SK-N-SH (cell line): ENCODE measurements around the gene PDE11A.

Experiments used
- EP300 ChIP-seq, 2 experiments: IDR thresholded peaks; 2 replicates each; pipeline versions ENCODE4 v1.4.0 to v1.6.1; 2012; ENCODE audit warnings: borderline replicate concordance in 1 of 2, low read depth in 1 of 2, low read length in 1 of 2
- TF ChIP-seq, protein P1 (sequence below): fragments of 200-600 bp; sonication (generic); IDR thresholded peaks from 2 replicates; pipeline ENCODE4 v1.6.1; 2017; ENCODE audit warnings: antibody characterized with exemption, mild to moderate bottlenecking, moderate library complexity

- TF ChIP-seq EP300 (IDR thresholded peaks at IDR 0.05; ENCODE audit: borderline replicate concordance in 1 of 2, low read depth in 1 of 2, low read length in 1 of 2): no peak
- TF ChIP-seq, protein P1, sequence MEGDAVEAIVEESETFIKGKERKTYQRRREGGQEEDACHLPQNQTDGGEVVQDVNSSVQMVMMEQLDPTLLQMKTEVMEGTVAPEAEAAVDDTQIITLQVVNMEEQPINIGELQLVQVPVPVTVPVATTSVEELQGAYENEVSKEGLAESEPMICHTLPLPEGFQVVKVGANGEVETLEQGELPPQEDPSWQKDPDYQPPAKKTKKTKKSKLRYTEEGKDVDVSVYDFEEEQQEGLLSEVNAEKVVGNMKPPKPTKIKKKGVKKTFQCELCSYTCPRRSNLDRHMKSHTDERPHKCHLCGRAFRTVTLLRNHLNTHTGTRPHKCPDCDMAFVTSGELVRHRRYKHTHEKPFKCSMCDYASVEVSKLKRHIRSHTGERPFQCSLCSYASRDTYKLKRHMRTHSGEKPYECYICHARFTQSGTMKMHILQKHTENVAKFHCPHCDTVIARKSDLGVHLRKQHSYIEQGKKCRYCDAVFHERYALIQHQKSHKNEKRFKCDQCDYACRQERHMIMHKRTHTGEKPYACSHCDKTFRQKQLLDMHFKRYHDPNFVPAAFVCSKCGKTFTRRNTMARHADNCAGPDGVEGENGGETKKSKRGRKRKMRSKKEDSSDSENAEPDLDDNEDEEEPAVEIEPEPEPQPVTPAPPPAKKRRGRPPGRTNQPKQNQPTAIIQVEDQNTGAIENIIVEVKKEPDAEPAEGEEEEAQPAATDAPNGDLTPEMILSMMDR: no peak
These were observed 158.3 kb downstream of the PDE11A start for GRCh38 chr2:177914247-177914646.
